ENCODE results near the gene ATP1B2.

Gene ATP1B2

GRCh38 chr17:7626956-7627249 lies 23.8 kb upstream of the ATP1B2 start:
- Histone ChIP-seq H3K4me1 (ENCODE audit: insufficient read depth, low read length) (peaks cover 20% of the 10 kb centered on the region), H2AFZ (ENCODE audit: low read depth, low read length) (peak overlapping the region; percentile 82), H4K20me1 (ENCODE audit: insufficient read depth, low read length) (peaks cover 9% of the 10 kb centered on the region), H3K9me3 (ENCODE audit: insufficient read depth, low read length, severe bottlenecking) (no peaks in the 10 kb centered on the region), H3K4me3 (ENCODE audit: low read depth in 1 of 2, low read length in 2 of 2) (peak overlapping the region; percentile 82 to 89; a peak in 3 of 4 replicates), H3K9ac (ENCODE audit: low read depth, low read length) (peak overlapping the region; percentile 77), H3K4me2 (ENCODE audit: insufficient read depth, low read length) (peak overlapping the region; percentile 95), H3K36me3 (ENCODE audit: insufficient read depth, low read length) (no peaks in the 10 kb centered on the region), H3K27me3 (ENCODE audit: insufficient read depth, low read length, poor library complexity) (no peaks in the 10 kb centered on the region), H3K79me2 (ENCODE audit: insufficient read depth, low read length) (no peaks in the 10 kb centered on the region; the same call in 1 of the 2 replicates), H3K27ac (ENCODE audit: low read length) (peak overlapping the region; percentile 72)
- TF ChIP-seq CTCF (IDR thresholded peaks at IDR 0.05; ENCODE audit: borderline replicate concordance, extremely low read depth, low read length, poor library complexity, severe bottlenecking) = no peak
- TF ChIP-seq EZH2 (IDR thresholded peaks at IDR 0.05; ENCODE audit: borderline replicate concordance, low read depth, low read length, severe bottlenecking) = no peak
- DNase-seq = no peak
- ATAC-seq (ENCODE audit: insufficient read depth, low read depth) = no peak

DNA sequence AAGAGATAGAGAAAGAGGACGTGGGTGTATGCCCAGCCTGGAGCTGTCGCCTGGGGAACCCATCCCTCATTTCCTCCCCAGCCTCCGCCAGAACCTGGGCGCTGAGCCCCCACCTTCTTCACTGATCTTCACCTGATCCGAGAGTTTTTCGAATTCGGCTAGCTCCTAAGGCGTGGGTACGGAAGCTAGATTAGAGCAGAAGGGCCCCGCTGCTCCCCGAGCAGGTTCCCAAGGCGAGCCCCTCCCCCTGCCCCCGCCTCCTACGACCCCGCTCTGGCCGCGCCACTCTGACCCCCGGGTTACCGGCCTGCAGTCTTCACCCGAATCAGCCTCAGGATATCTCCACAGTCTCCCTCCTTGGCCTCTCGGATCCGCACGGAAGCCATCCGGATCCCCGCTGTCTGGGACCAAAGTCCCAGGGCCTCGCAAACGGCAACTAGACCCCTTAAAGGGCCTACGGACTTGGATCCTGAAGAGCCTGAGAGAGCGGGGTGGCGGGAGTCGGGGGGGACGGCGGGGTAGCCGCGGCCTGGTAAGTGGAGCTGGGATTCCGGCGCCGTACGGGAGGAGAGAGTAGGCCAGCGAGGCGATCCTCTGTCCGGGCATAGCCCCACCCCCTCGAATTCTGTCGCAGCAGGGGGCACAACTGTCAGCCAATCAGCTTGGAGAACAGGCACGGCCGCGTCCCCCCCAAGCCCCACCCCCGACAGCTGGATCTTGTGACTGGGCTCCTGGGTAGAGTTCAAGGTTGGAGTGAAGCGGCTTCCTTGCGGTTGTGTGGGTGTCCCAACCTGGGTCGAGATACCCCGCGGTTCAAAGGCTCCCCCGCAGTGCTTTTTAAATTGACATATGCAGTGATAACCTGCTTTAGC lies 23.2 kb upstream of the ATP1B2 start, which contains the start of gene SAT2:
Gene SAT2, minus strand, starts transcription at position 572 of the 872 bp plus-strand sequence. Its CDS starts 186 bp downstream, at position 386.
- Histone ChIP-seq H4K20me1 (ENCODE audit: insufficient read depth, low read length) (peaks cover 9% of the 10 kb centered on the region), H3K4me2 (ENCODE audit: insufficient read depth, low read length) (peak within 1 kb of the TSS; percentile 95), H3K36me3 (ENCODE audit: insufficient read depth, low read length) (no peaks in the 10 kb centered on the region), H3K4me3 (ENCODE audit: low read depth in 1 of 2, low read length in 2 of 2) (peak within 1 kb of the TSS; percentile 82 to 89), H3K9ac (ENCODE audit: low read depth, low read length) (peak within 1 kb of the TSS; percentile 77), H3K27ac (ENCODE audit: low read length) (peak within 1 kb of the TSS; percentile 72), H3K27me3 (ENCODE audit: insufficient read depth, low read length, poor library complexity) (no peaks in the 10 kb centered on the region), H3K4me1 (ENCODE audit: insufficient read depth, low read length) (peaks cover 20% of the 10 kb centered on the region), H3K9me3 (ENCODE audit: insufficient read depth, low read length, severe bottlenecking) (no peaks in the 10 kb centered on the region), H2AFZ (ENCODE audit: low read depth, low read length) (peak within 1 kb of the TSS; percentile 82), H3K79me2 (ENCODE audit: insufficient read depth, low read length) (no peaks in the 10 kb centered on the region; the same call in 1 of the 2 replicates)
- DNase-seq = peak; percentile 90
- TF ChIP-seq EZH2 (IDR thresholded peaks at IDR 0.05; ENCODE audit: borderline replicate concordance, low read depth, low read length, severe bottlenecking) = no peak
- TF ChIP-seq CTCF (IDR thresholded peaks at IDR 0.05; ENCODE audit: borderline replicate concordance, extremely low read depth, low read length, poor library complexity, severe bottlenecking) = no peak
- peak; percentile 94 for ATAC-seq (ENCODE audit: insufficient read depth, low read depth)

- Histone ChIP-seq H2AFZ (ENCODE audit: low read depth, low read length) (no peak within 1 kb of the TSS), H3K4me3 (ENCODE audit: low read depth in 1 of 2, low read length in 2 of 2) (no peak within 1 kb of the TSS), H3K9me3 (ENCODE audit: insufficient read depth, low read length, severe bottlenecking) (no peaks in the 10 kb centered on the region), H3K4me2 (ENCODE audit: insufficient read depth, low read length) (no peak within 1 kb of the TSS), H3K36me3 (ENCODE audit: insufficient read depth, low read length) (no peaks in the 10 kb centered on the region), H3K9ac (ENCODE audit: low read depth, low read length) (no peak within 1 kb of the TSS), H4K20me1 (ENCODE audit: insufficient read depth, low read length) (peaks cover 9% of the 10 kb centered on the region), H3K79me2 (ENCODE audit: insufficient read depth, low read length) (no peaks in the 10 kb centered on the region; the same call in 1 of the 2 replicates), H3K4me1 (ENCODE audit: insufficient read depth, low read length) (peaks cover 20% of the 10 kb centered on the region), H3K27ac (ENCODE audit: low read length) (no peak within 1 kb of the TSS), H3K27me3 (ENCODE audit: insufficient read depth, low read length, poor library complexity) (no peaks in the 10 kb centered on the region)
- no peak for TF ChIP-seq CTCF (IDR thresholded peaks at IDR 0.05; ENCODE audit: borderline replicate concordance, extremely low read depth, low read length, poor library complexity, severe bottlenecking)
- no peak for TF ChIP-seq EZH2 (IDR thresholded peaks at IDR 0.05; ENCODE audit: borderline replicate concordance, low read depth, low read length, severe bottlenecking)
- no peak for DNase-seq
- ATAC-seq (ENCODE audit: insufficient read depth, low read depth) = no peak
Observed at GRCh38 chr17:7629939-7630571, 20.7 kb upstream of the ATP1B2 start, which contains the start of gene SHBG. Gene SHBG, plus strand, starts transcription at chr17:7630135. Its CDS starts 38 bp downstream, at chr17:7630173.
